DND-41 (cell line): ENCODE measurements around the gene NFIA.

Source experiments
- ATAC-seq: fragments of 200-7000 bp; cut with Tn5 transposase; 3 replicates; pipeline ENCODE4 v1.9.1; 2021; ENCODE audit warnings: low read depth; ENCODE audit not compliant: insufficient read depth
- DNase-seq: peaks from one replicate; pipeline ENCODE4 v3.0.0-alpha.2; 2020
- H2AFZ ChIP-seq: 2 replicates; pipeline ENCODE4 v1.6.0; 2012; ENCODE audit warnings: low read depth, low read length
- H3K27ac ChIP-seq: 2 replicates; pipeline ENCODE4 v1.5.1; 2012; ENCODE audit warnings: low read length, inconsistent platforms
- H3K27me3 ChIP-seq: fragments of 200-600 bp; sonication (generic); 2 replicates; pipeline ENCODE4 v1.6.0; 2012; ENCODE audit warnings: low read length, mild to moderate bottlenecking, inconsistent platforms; ENCODE audit not compliant: insufficient read depth, poor library complexity
- H3K36me3 ChIP-seq: 2 replicates; pipeline ENCODE4 v1.5.1; 2012; ENCODE audit warnings: low read length, inconsistent platforms; ENCODE audit not compliant: insufficient read depth
- H3K4me1 ChIP-seq: 2 replicates; pipeline ENCODE4 v1.5.1; 2012; ENCODE audit warnings: mild to moderate bottlenecking, low read length; ENCODE audit not compliant: insufficient read depth
- H3K4me2 ChIP-seq: 2 replicates; pipeline ENCODE4 v1.6.0; 2012; ENCODE audit warnings: mild to moderate bottlenecking, moderate library complexity, low read length, inconsistent platforms; ENCODE audit not compliant: insufficient read depth
- H3K4me3 ChIP-seq, 2 experiments: fragments of 200-600 bp in 1 of 2; shearing (Covaris generic) in 1 of 2; 2 replicates each; pipeline ENCODE4 v1.5.1; 2012 to 2016; ENCODE audit warnings: inconsistent platforms in 2 of 2, low read length in 2 of 2, mild to moderate bottlenecking in 2 of 2, low read depth in 1 of 2, moderate library complexity in 1 of 2
- H3K79me2 ChIP-seq: 2 replicates; pipeline ENCODE4 v1.6.0; 2012; ENCODE audit warnings: low read length, inconsistent platforms; ENCODE audit not compliant: insufficient read depth
- H3K9ac ChIP-seq: 2 replicates; pipeline ENCODE4 v1.6.0; 2012; ENCODE audit warnings: low read depth, mild to moderate bottlenecking, inconsistent platforms, low read length, moderate library complexity
- H3K9me3 ChIP-seq: 2 replicates; pipeline ENCODE4 v1.5.1; 2012; ENCODE audit warnings: low read length, moderate library complexity, mild to moderate bottlenecking, inconsistent platforms; ENCODE audit not compliant: insufficient read depth, severe bottlenecking
- H4K20me1 ChIP-seq: 2 replicates; pipeline ENCODE4 v1.6.0; 2012; ENCODE audit warnings: low read length; ENCODE audit not compliant: insufficient read depth
- EZH2 ChIP-seq: IDR thresholded peaks from 3 replicates; pipeline ENCODE4 v1.6.1; 2012; ENCODE audit warnings: borderline replicate concordance, low read depth, mild to moderate bottlenecking, moderate library complexity, low read length, inconsistent platforms; ENCODE audit not compliant: severe bottlenecking
- TF ChIP-seq, protein P1 (sequence below): IDR thresholded peaks from 2 replicates; pipeline ENCODE4 v1.5.1; 2012; ENCODE audit warnings: borderline replicate concordance, low read length, moderate library complexity, mild to moderate bottlenecking; ENCODE audit not compliant: poor library complexity, severe bottlenecking; ENCODE audit errors: extremely low read depth

Gene NFIA

DNA sequence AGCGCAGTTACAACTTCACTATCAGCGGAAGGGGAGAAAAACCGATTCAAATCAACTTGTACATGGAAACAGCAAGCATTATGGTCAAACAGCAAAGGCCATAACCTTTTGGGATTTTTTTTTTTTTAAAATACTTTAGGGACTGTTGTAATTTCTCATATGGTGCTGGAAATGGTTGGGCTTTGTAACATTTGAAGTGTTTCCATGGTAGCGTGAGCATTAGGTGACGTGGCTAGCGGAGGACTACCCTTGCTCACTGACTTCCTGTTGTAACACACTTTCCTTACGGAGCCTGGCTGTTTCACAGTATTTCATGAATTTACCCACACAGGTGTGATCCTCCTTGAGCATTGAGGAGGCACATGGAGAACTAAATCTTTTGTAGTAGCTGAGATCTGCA lies 373.0 kb downstream of the NFIA start:
- Histone ChIP-seq H4K20me1 (no peaks in the 10 kb centered on the region), H3K79me2 (no peaks in the 10 kb centered on the region), H3K27ac (no peak overlapping the region), H3K9ac (no peak overlapping the region), H3K4me3 (no peak overlapping the region), H3K4me2 (no peak overlapping the region), H3K27me3 (no peaks in the 10 kb centered on the region), H3K9me3 (no peaks in the 10 kb centered on the region), H3K4me1 (no peaks in the 10 kb centered on the region), H3K36me3 (no peaks in the 10 kb centered on the region), H2AFZ (no peak overlapping the region)
- no peak for DNase-seq
- TF ChIP-seq, protein P1, sequence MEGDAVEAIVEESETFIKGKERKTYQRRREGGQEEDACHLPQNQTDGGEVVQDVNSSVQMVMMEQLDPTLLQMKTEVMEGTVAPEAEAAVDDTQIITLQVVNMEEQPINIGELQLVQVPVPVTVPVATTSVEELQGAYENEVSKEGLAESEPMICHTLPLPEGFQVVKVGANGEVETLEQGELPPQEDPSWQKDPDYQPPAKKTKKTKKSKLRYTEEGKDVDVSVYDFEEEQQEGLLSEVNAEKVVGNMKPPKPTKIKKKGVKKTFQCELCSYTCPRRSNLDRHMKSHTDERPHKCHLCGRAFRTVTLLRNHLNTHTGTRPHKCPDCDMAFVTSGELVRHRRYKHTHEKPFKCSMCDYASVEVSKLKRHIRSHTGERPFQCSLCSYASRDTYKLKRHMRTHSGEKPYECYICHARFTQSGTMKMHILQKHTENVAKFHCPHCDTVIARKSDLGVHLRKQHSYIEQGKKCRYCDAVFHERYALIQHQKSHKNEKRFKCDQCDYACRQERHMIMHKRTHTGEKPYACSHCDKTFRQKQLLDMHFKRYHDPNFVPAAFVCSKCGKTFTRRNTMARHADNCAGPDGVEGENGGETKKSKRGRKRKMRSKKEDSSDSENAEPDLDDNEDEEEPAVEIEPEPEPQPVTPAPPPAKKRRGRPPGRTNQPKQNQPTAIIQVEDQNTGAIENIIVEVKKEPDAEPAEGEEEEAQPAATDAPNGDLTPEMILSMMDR: no peak
- TF ChIP-seq EZH2: no peak
- no peak for ATAC-seq

DNA sequence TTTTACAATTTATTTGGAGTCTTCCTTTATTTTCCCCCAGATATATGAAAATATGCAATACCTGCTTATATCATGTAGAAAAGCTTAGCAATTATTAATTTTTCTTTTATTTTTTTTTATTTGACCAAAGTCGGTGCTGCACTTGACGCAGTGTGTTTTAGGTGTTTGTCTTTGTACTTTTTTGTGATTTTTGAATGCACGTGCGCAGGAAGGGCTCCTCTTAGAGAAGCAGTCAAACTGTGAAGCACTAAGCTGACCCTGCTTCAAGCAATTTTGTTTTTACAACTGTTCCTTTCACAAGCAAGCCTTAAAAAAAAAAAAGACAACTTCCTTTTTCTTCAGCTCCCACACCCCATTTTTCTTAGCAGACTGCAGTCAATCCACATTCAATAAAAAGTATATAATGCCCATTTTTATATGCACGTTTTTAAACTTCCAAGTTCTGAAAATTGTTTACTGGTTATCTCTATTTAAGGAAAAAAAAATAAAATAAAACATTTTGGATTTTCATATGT lies 375.2 kb downstream of the NFIA start:
- no peaks in the 10 kb centered on the region for H4K20me1 ChIP-seq
- ATAC-seq (no peak), DNase-seq (no peak)
- no peaks in the 10 kb centered on the region for H3K79me2 ChIP-seq
- H3K4me3 ChIP-seq: no peak overlapping the region
- no peaks in the 10 kb centered on the region for H3K4me1 ChIP-seq
- no peaks in the 10 kb centered on the region for H3K27me3 ChIP-seq
- no peaks in the 10 kb centered on the region for H3K9me3 ChIP-seq
- H3K36me3 ChIP-seq: no peaks in the 10 kb centered on the region
- TF ChIP-seq, protein P1: no peak
- TF ChIP-seq EZH2: no peak
- no peak overlapping the region for H3K27ac ChIP-seq
- no peak overlapping the region for H3K4me2 ChIP-seq
- no peak overlapping the region for H3K9ac ChIP-seq
- H2AFZ ChIP-seq: no peak overlapping the region

DNA sequence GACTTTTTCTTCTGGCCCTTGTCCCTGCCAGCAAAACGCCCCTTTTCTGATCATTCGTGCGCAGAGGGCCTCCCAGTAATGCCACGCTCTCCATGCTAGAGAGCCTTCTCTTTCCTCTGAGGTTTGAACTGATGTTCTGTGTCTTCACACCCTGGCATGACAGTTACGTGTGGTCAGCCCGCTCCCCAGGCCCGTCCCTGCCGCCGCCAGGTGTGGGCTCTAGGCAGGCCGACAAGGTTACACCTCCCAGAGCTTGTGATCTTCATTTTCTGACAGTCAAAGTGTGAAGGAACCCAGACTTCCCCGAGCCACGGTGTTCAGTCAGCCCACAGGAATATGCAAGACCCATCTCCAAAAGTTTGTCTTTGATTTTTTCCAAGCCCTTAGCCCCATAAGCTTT lies 377.0 kb downstream of the NFIA start:
- DNase-seq (no peak), ATAC-seq (no peak)
- no peak for TF ChIP-seq EZH2
- TF ChIP-seq, protein P1: no peak
- no peak overlapping the region for H3K4me3 ChIP-seq
- no peaks in the 10 kb centered on the region for H4K20me1 ChIP-seq
- H3K9ac ChIP-seq: no peak overlapping the region
- no peaks in the 10 kb centered on the region for H3K9me3 ChIP-seq
- H3K27ac ChIP-seq: no peak overlapping the region
- H2AFZ ChIP-seq: no peak overlapping the region
- H3K27me3 ChIP-seq: no peaks in the 10 kb centered on the region
- no peaks in the 10 kb centered on the region for H3K79me2 ChIP-seq
- no peaks in the 10 kb centered on the region for H3K4me1 ChIP-seq
- H3K36me3 ChIP-seq: no peaks in the 10 kb centered on the region
- no peak overlapping the region for H3K4me2 ChIP-seq

DNA sequence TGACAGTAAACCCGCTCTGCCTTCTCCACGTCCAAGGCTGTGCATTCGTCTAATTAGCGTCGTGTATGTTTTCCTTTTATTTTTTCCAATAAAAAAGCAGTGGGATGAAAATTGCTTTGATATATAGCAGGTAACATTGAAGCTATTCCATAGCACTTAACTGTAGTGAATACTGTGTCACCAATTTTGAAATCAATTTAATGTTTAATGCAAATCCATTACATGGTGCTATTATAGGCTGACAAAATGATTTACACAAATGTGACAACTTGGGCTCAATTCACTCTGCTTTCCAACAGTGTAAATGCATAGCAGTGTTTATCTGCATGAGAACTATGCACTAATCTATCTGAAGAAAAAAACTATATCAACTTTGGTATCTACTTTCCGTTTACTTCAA lies 377.8 kb downstream of the NFIA start:
- Histone ChIP-seq H3K27ac (no peak overlapping the region), H3K9me3 (no peaks in the 10 kb centered on the region), H3K4me1 (no peaks in the 10 kb centered on the region), H3K36me3 (no peaks in the 10 kb centered on the region), H3K4me3 (no peak overlapping the region), H3K4me2 (no peak overlapping the region), H4K20me1 (no peaks in the 10 kb centered on the region), H3K79me2 (no peaks in the 10 kb centered on the region), H2AFZ (no peak overlapping the region), H3K9ac (no peak overlapping the region), H3K27me3 (no peaks in the 10 kb centered on the region)
- TF ChIP-seq, protein P1: no peak
- TF ChIP-seq EZH2: no peak
- ATAC-seq (no peak), DNase-seq (no peak)
